ENCODE data around the gene EIF6.
"Not testable (repeated sequence)": the region's sequence is repeated elsewhere in the genome, so short reads cannot be mapped to it uniquely, and the experiment has no call there.

The EIF6 gene

DNA sequence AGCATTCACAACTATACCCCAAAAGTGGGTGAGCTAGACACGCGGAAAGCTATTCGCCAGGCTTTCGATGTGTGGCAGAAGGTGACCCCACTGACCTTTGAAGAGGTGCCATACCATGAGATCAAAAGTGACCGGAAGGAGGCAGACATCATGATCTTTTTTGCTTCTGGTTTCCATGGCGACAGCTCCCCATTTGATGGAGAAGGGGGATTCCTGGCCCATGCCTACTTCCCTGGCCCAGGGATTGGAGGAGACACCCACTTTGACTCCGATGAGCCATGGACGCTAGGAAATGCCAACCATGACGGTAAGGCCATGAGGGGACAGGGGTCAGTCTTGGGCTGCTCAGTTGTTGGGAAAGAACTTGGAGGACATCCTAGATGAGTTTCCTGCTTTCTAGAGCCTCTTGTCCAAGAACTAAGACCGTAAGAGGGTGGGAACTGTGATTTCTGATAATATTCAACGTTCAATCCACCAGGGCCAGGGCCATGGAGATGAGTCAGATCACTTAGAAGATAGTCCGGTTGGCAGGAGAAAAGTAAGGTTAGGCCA lies 30.0 kb downstream of the EIF6 start:
- H3K27me3 ChIP-seq (replicated peaks; ENCODE audit: control insufficient read depth, insufficient read depth, low read length, poor library complexity, severe bottlenecking), result no peaks in the 10 kb centered on the region
- H3K9me3 ChIP-seq (ENCODE audit: control insufficient read depth, low read length), result no peaks in the 10 kb centered on the region
- no peaks in the 10 kb centered on the region for H3K36me3 ChIP-seq (ENCODE audit: control insufficient read depth, insufficient read depth, low read length)
- H3K4me1 ChIP-seq (ENCODE audit: control insufficient read depth, insufficient read depth, low read length, poor library complexity, severe bottlenecking), result peaks cover 5% of the 10 kb centered on the region
- H3K27ac ChIP-seq (ENCODE audit: insufficient read depth, low read length, poor library complexity, severe bottlenecking), result no peak overlapping the region
- H3K4me3 ChIP-seq (ENCODE audit: insufficient read depth, low read depth, low read length, poor library complexity, severe bottlenecking), result no peak overlapping the region
- DNase-seq, result no peak

- peaks cover 5% of the 10 kb centered on the region for H3K4me1 ChIP-seq (ENCODE audit: control insufficient read depth, insufficient read depth, low read length, poor library complexity, severe bottlenecking)
- H3K4me3 ChIP-seq (ENCODE audit: insufficient read depth, low read depth, low read length, poor library complexity, severe bottlenecking), result no peak overlapping the region
- no peaks in the 10 kb centered on the region for H3K9me3 ChIP-seq (ENCODE audit: control insufficient read depth, low read length)
- DNase-seq, result no peak
- peak overlapping the region; percentile 60 for H3K27ac ChIP-seq (ENCODE audit: insufficient read depth, low read length, poor library complexity, severe bottlenecking)
- H3K27me3 ChIP-seq (replicated peaks; ENCODE audit: control insufficient read depth, insufficient read depth, low read length, poor library complexity, severe bottlenecking), result no peaks in the 10 kb centered on the region
- H3K36me3 ChIP-seq (ENCODE audit: control insufficient read depth, insufficient read depth, low read length), result no peaks in the 10 kb centered on the region
Measured at GRCh38 chr20:35253010-35253409, 31.6 kb downstream of the EIF6 start.

DNA sequence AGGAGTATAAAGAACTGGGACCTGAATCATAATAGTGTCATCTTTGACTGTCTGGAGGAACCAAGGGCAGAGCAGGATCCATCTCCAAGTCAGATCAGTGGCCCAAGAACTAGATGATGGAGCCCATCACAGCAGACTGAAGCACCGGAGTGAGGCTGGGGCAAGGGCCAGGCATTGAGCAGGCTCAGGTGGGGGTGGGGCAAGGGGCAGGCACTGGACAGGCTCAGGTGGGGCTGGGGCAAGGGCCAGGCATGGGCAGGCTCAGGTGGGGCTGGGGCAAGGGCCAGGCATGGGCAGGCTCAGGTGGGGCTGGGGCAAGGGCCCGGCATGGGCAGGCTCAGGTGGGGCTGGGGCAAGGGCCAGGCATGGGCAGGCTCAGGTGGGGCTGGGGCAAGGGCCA lies 32.0 kb downstream of the EIF6 start:
- H3K36me3 ChIP-seq (ENCODE audit: control insufficient read depth, insufficient read depth, low read length); H3K4me1 ChIP-seq (ENCODE audit: control insufficient read depth, insufficient read depth, low read length, poor library complexity, severe bottlenecking); H3K4me3 ChIP-seq (ENCODE audit: insufficient read depth, low read depth, low read length, poor library complexity, severe bottlenecking); H3K9me3 ChIP-seq (ENCODE audit: control insufficient read depth, low read length); DNase-seq; H3K27me3 ChIP-seq (replicated peaks; ENCODE audit: control insufficient read depth, insufficient read depth, low read length, poor library complexity, severe bottlenecking): not testable (repeated sequence)
- H3K27ac ChIP-seq (ENCODE audit: insufficient read depth, low read length, poor library complexity, severe bottlenecking), result peak overlapping the region; percentile 60

- Histone ChIP-seq H3K4me1 (ENCODE audit: control insufficient read depth, insufficient read depth, low read length, poor library complexity, severe bottlenecking) (peaks cover 5% of the 10 kb centered on the region), H3K4me3 (ENCODE audit: insufficient read depth, low read depth, low read length, poor library complexity, severe bottlenecking) (no peak overlapping the region), H3K36me3 (ENCODE audit: control insufficient read depth, insufficient read depth, low read length) (no peaks in the 10 kb centered on the region), H3K9me3 (ENCODE audit: control insufficient read depth, low read length) (no peaks in the 10 kb centered on the region), H3K27ac (ENCODE audit: insufficient read depth, low read length, poor library complexity, severe bottlenecking) (peak overlapping the region; percentile 60), H3K27me3 (replicated peaks; ENCODE audit: control insufficient read depth, insufficient read depth, low read length, poor library complexity, severe bottlenecking) (no peaks in the 10 kb centered on the region)
- DNase-seq, result peak; percentile 9 to 34 (median 13)
Measured at GRCh38 chr20:35252037-35252461, 32.5 kb downstream of the EIF6 start.

DNA sequence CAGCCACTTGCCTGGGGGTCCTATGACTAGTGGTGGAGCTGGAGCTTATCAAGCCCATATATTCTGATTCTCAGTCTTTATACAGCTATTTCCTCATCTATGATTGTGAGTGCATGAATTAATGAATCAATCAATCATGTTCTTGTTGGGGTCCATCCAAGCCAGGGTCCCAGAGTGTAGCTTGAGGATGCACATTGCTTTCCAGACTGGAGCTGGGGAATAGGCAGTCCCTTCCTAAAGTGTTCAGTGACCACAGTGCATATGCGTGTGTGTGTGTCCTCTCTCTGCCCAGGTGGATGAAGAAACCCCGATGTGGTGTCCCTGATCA lies 33.0 kb downstream of the EIF6 start:
- Histone ChIP-seq H3K36me3 (ENCODE audit: control insufficient read depth, insufficient read depth, low read length) (no peaks in the 10 kb centered on the region), H3K27me3 (replicated peaks; ENCODE audit: control insufficient read depth, insufficient read depth, low read length, poor library complexity, severe bottlenecking) (no peaks in the 10 kb centered on the region), H3K27ac (ENCODE audit: insufficient read depth, low read length, poor library complexity, severe bottlenecking) (peak overlapping the region; percentile 47), H3K9me3 (ENCODE audit: control insufficient read depth, low read length) (no peaks in the 10 kb centered on the region), H3K4me3 (ENCODE audit: insufficient read depth, low read depth, low read length, poor library complexity, severe bottlenecking) (no peak overlapping the region), H3K4me1 (ENCODE audit: control insufficient read depth, insufficient read depth, low read length, poor library complexity, severe bottlenecking) (peaks cover 5% of the 10 kb centered on the region)
- DNase-seq, result no peak

DNA sequence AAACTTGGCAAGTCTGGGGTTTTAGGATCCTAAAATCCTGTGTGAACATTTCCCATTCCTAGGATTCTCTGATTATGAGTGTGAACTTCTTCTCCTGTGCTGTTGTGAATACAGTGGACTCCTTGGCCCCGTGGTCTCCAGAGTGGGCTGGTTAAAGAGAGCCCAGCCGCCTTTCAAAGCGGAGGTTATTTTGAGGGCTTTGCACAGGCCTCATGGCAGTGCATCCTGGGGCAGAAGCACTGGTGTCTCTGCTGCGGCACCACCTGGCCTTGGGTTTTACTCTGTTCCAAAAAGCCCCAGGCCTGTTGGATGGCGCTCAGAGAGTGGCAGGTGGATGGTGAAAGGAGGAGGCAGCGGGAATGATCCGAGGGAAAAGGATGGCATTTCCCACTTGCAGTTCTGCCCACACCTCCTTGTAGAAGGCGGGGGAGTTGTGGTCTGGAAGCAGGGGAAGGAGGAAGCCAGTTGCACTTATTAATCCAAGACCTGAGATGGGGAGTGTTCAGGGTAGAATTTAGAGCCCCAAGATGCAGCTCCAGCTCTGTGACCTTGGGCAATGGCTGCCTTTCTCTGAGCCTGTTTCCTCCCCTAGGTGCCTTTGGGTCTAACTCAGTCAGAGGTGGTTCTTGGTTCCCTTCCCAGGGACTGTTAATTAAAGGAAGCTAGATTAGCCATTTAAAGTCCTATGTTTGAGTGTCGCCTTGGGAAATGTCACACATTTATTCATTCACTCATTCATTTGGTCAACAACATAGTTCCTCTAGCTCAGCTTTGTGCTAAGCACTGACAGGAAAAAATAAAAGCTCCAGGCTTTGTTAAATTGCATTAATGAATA lies 35.7 kb downstream of the EIF6 start:
- DNase-seq, result no peak
- no peak overlapping the region for H3K4me3 ChIP-seq (ENCODE audit: insufficient read depth, low read depth, low read length, poor library complexity, severe bottlenecking)
- no peaks in the 10 kb centered on the region for H3K27me3 ChIP-seq (replicated peaks; ENCODE audit: control insufficient read depth, insufficient read depth, low read length, poor library complexity, severe bottlenecking)
- H3K27ac ChIP-seq (ENCODE audit: insufficient read depth, low read length, poor library complexity, severe bottlenecking), result no peak overlapping the region
- no peaks in the 10 kb centered on the region for H3K9me3 ChIP-seq (ENCODE audit: control insufficient read depth, low read length)
- peaks cover 5% of the 10 kb centered on the region for H3K4me1 ChIP-seq (ENCODE audit: control insufficient read depth, insufficient read depth, low read length, poor library complexity, severe bottlenecking)
- H3K36me3 ChIP-seq (ENCODE audit: control insufficient read depth, insufficient read depth, low read length), result no peaks in the 10 kb centered on the region

GRCh38 chr20:35246723-35247122 lies 37.8 kb downstream of the EIF6 start:
- Histone ChIP-seq H3K4me3 (ENCODE audit: insufficient read depth, low read depth, low read length, poor library complexity, severe bottlenecking) (no peak overlapping the region), H3K9me3 (ENCODE audit: control insufficient read depth, low read length) (no peaks in the 10 kb centered on the region), H3K27me3 (replicated peaks; ENCODE audit: control insufficient read depth, insufficient read depth, low read length, poor library complexity, severe bottlenecking) (no peaks in the 10 kb centered on the region), H3K36me3 (ENCODE audit: control insufficient read depth, insufficient read depth, low read length) (no peaks in the 10 kb centered on the region), H3K4me1 (ENCODE audit: control insufficient read depth, insufficient read depth, low read length, poor library complexity, severe bottlenecking) (peaks cover 5% of the 10 kb centered on the region), H3K27ac (ENCODE audit: insufficient read depth, low read length, poor library complexity, severe bottlenecking) (no peak overlapping the region)
- DNase-seq, result no peak

DNA sequence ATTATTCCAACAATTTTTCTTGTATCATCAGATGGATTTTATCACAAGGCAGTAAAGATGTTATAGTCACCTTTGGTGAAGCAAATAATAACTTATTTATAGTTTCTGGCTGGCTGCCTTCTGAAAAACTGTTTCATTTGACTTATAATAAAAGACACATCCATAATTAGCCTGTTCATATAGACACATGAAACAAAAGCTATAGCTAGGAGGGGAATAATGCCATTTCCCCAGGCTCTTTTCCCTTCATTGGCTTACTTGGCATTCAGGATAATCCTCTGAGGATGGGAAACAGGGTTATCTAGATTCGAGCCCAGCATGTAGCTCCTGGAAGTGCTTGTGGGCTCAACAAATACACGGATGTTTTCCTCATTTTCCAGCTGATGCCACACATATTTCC lies 40.6 kb downstream of the EIF6 start:
- H3K4me3 ChIP-seq (ENCODE audit: insufficient read depth, low read depth, low read length, poor library complexity, severe bottlenecking), result no peak overlapping the region
- H3K4me1 ChIP-seq (ENCODE audit: control insufficient read depth, insufficient read depth, low read length, poor library complexity, severe bottlenecking), result no peaks in the 10 kb centered on the region
- H3K36me3 ChIP-seq (ENCODE audit: control insufficient read depth, insufficient read depth, low read length), result no peaks in the 10 kb centered on the region
- H3K27me3 ChIP-seq (replicated peaks; ENCODE audit: control insufficient read depth, insufficient read depth, low read length, poor library complexity, severe bottlenecking), result no peaks in the 10 kb centered on the region
- H3K9me3 ChIP-seq (ENCODE audit: control insufficient read depth, low read length), result no peaks in the 10 kb centered on the region
- DNase-seq, result no peak
- H3K27ac ChIP-seq (ENCODE audit: insufficient read depth, low read length, poor library complexity, severe bottlenecking), result no peak overlapping the region

- Histone ChIP-seq H3K36me3 (ENCODE audit: control insufficient read depth, insufficient read depth, low read length) (no peaks in the 10 kb centered on the region), H3K4me3 (ENCODE audit: insufficient read depth, low read depth, low read length, poor library complexity, severe bottlenecking) (no peak overlapping the region), H3K9me3 (ENCODE audit: control insufficient read depth, low read length) (no peaks in the 10 kb centered on the region), H3K4me1 (ENCODE audit: control insufficient read depth, insufficient read depth, low read length, poor library complexity, severe bottlenecking) (no peaks in the 10 kb centered on the region), H3K27me3 (replicated peaks; ENCODE audit: control insufficient read depth, insufficient read depth, low read length, poor library complexity, severe bottlenecking) (no peaks in the 10 kb centered on the region), H3K27ac (ENCODE audit: insufficient read depth, low read length, poor library complexity, severe bottlenecking) (no peak overlapping the region)
- DNase-seq, result no peak
Measured at GRCh38 chr20:35243317-35243716, 41.3 kb downstream of the EIF6 start.

DNA sequence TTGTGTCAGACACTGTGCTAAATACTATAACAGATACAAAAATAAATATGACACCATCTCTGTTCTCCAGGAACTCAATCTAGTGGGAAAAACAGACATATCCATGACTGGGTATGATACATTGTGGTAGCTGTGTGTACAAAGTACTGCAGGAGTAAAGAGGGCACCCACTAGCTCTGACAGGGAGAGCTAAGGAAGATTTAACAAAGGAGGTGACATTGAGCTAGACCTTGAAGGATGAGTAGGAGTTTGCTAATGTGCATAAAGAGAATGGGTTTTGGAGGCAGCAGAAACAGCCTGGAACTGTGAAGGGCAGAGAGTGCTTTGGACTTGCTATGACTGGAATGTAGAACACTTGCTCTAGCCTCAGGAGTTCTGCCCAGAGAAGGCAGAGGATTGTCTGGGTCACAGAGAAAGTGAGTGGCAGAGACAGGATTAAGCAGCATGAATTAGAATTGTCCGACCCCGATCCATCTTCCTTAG lies 43.7 kb downstream of the EIF6 start:
- H3K4me1 ChIP-seq (ENCODE audit: control insufficient read depth, insufficient read depth, low read length, poor library complexity, severe bottlenecking), result no peaks in the 10 kb centered on the region
- DNase-seq, result no peak
- no peaks in the 10 kb centered on the region for H3K27me3 ChIP-seq (replicated peaks; ENCODE audit: control insufficient read depth, insufficient read depth, low read length, poor library complexity, severe bottlenecking)
- no peaks in the 10 kb centered on the region for H3K9me3 ChIP-seq (ENCODE audit: control insufficient read depth, low read length)
- no peak overlapping the region for H3K4me3 ChIP-seq (ENCODE audit: insufficient read depth, low read depth, low read length, poor library complexity, severe bottlenecking)
- H3K27ac ChIP-seq (ENCODE audit: insufficient read depth, low read length, poor library complexity, severe bottlenecking), result no peak overlapping the region
- H3K36me3 ChIP-seq (ENCODE audit: control insufficient read depth, insufficient read depth, low read length), result peaks cover 5% of the 10 kb centered on the region
